Measurements from ENCODE around the gene ILK.

DNA sequence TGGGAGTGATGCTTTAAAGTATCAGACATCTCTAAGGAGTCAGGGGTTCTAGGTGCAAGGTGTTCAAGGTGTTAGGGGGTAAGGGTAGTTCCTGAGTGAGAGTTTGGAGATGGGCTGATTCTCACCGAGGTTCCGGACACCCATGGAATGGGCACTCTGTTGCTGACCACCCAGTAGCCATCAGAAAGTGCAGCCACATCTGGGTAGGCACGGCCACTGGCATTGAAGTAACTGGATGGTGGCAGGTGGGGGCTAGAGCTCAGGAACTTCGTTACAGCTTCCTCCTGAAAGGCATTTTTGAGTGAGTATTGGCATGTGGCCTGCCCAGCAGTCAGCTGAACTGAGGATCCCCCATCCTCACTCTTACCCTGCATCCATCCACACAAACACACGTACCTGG lies 11.5 kb downstream of the ILK start:
- TF ChIP-seq POLR2AphosphoS5 (IDR thresholded peaks at IDR 0.05; ENCODE audit: insufficient read depth, low read depth, low read length) (no peak), POLR2A (IDR thresholded peaks at IDR 0.05; ENCODE audit: low read depth, low read length) (no peak)

All from endothelial cell of umbilical vein (primary cell).